ENCODE measurements around the gene LCN10. TPM values are rescaled to one million over a fixed set of nuclear protein-coding genes. Genes with fewer than 3 reads are reported as not detected.

LCN10 gene
- total and polyA plus RNA-seq, 9 of the 15 experiments (the other 6 are each of a cell fraction or from before 2014, with no cell fraction given), result 0.10 to 0.21 (median 0.14) TPM; not detected in 6

GRCh38 chr9:136754626-136755301 is 12.0 kb upstream of the LCN10 start:
- WGBS (ENCODE audit: insufficient coverage, low coverage, missing lambda C conversion rate), result 64% methylated on average over 24 of the region's 24 CpGs
- ChIA-PET POLR2A (interaction anchor here (0.6 to 0.8 kb wide), 2 partner anchors 28 to 31 kb away, joined by 3 to 4 read pairs; no protein-coding TSS in a partner anchor), CTCF (ENCODE audit: low intra/inter-chr PET ratio) (no interaction called here)
- H3K27me3 ChIP-seq (ENCODE audit: control insufficient read depth in 2 of 2, insufficient read depth in 2 of 2, low read length in 2 of 2), result no peaks in the 10 kb centered on the region
- no peak overlapping the region for H3K4me2 ChIP-seq (ENCODE audit: insufficient read depth, low read length)
- no peaks in the 10 kb centered on the region for H3K36me3 ChIP-seq (ENCODE audit: control insufficient read depth, insufficient read depth, low read length)
- in situ Hi-C loops (cut with MboI), result no loop called here
- H3K9ac ChIP-seq (ENCODE audit: insufficient read depth in 1 of 2, low read depth in 2 of 2, low read length in 2 of 2), result no peak overlapping the region
- no peaks in the 10 kb centered on the region for H3K9me1 ChIP-seq (ENCODE audit: control insufficient read depth, insufficient read depth, low read length)
- H3K9me3 ChIP-seq (replicated peaks; ENCODE audit: control insufficient read depth, insufficient read depth, low read depth, low read length), result peaks cover 13% of the 10 kb centered on the region
- no peaks in the 10 kb centered on the region for H3K79me2 ChIP-seq (ENCODE audit: control insufficient read depth, insufficient read depth, low read length)
- TF ChIP-seq PREB (CRISPR knock-in tag; IDR thresholded peaks at IDR 0.05), result no peak
- TF ChIP-seq RAD21 (CRISPR knock-in tag; conservative IDR thresholded peaks at IDR 0.05 in 1 of 2, IDR thresholded peaks at IDR 0.05 in 1 of 2), result no peak
- TF ChIP-seq TFE3 (CRISPR knock-in tag; IDR thresholded peaks at IDR 0.05), result no peak
- no peak for TF ChIP-seq FOXP4 (CRISPR knock-in tag; IDR thresholded peaks at IDR 0.05; ENCODE audit: borderline replicate concordance)
- TF ChIP-seq KLF1 (tag; IDR thresholded peaks at IDR 0.05), result no peak
- TF ChIP-seq ZNF785 (CRISPR knock-in tag; IDR thresholded peaks at IDR 0.05), result no peak
- TF ChIP-seq SNIP1 (IDR thresholded peaks at IDR 0.05; ENCODE audit: low read depth), result no peak
- no peak for TF ChIP-seq ZNF324 (CRISPR knock-in tag; IDR thresholded peaks at IDR 0.05)
- TF ChIP-seq STAG1 (CRISPR knock-in tag; IDR thresholded peaks at IDR 0.05; ENCODE audit: borderline replicate concordance), result no peak
- no peak for TF ChIP-seq BMI1 (IDR thresholded peaks at IDR 0.05; ENCODE audit: low read length)
- no peak for TF ChIP-seq SAFB2 (IDR thresholded peaks at IDR 0.05; ENCODE audit: borderline replicate concordance, low read depth, low read length, severe bottlenecking)
- no peak for TF ChIP-seq SIRT6 (IDR thresholded peaks at IDR 0.05; ENCODE audit: low read depth, low read length)
- no peak for TF ChIP-seq POU5F1 (IDR thresholded peaks at IDR 0.05; ENCODE audit: borderline replicate concordance, low read depth, low read length, partially characterized antibody)
- no peak overlapping the region for H2AFZ ChIP-seq (ENCODE audit: low read depth, low read length)
- BruUV-seq (replicated peaks), result no TSS peak
- ATAC-seq (0 out of 3 replicates have a peak, but pooled peaks have one; percentile 8), DNase-seq (ENCODE audit: extremely low read depth in 1 of 4, low spot score in 3 of 4) (no peak), FAIRE-seq (no peak)
- no peaks in the 10 kb centered on the region for H4K20me1 ChIP-seq (replicated peaks; ENCODE audit: control insufficient read depth, insufficient read depth, low read length)
- intact Hi-C loops (cut with micrococcal nuclease), result no loop called here
- no peak overlapping the region for H3K4me3 ChIP-seq
- peaks cover 0 to 45% of the 10 kb centered on the region in 2 experiments; a peak in 3 of 5 replicates for H3K4me1 ChIP-seq (replicated peaks in 1 of 2; ENCODE audit: control insufficient read depth in 2 of 2, insufficient read depth in 2 of 2, low read length in 2 of 2)
- H3K27ac ChIP-seq (ENCODE audit: extremely low read depth, low read depth, low read length), result no peak overlapping the region
